ENCODE results near the gene SEC24C.

Gene SEC24C

DNA sequence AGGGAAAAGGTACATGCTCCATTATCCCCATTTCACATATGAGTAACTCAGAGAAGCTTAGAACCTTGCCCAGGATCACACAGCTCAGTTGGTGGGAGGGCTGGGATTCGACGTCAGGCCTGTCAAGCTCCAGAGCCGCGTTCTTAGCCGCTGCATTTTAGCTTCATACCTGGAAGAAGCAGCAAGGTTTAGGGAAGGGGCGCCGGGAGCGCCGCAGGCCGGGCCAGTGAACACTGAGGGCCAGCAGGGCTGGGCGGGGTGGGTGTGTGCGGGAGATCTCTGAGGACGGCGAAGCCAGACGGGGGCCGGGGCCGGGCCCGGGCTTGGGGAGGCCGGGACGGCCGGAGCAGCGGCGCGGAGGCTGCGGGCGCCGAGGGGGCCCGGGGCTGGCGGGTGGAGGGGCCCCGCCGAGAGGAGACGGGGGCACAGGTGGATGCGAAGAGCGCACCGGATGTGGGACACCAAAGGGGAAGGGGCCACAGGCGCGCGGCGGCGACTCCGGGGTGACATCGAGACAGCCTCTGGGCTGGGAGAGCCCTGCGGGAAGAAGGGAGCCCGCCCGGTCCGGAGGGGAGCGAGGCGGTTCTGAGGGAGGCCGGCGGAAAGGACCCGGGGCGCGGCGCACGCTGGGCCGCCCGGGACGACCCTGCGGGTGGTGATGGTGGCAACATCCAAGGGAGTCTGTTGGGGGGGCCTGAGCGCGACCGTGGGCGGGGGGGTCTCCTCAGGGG is 66.7 kb downstream of the SEC24C start:
- DNase-seq (ENCODE audit: low read depth in 1 of 2, low spot score in 1 of 2), result peak; percentile 34 to 50

DNA sequence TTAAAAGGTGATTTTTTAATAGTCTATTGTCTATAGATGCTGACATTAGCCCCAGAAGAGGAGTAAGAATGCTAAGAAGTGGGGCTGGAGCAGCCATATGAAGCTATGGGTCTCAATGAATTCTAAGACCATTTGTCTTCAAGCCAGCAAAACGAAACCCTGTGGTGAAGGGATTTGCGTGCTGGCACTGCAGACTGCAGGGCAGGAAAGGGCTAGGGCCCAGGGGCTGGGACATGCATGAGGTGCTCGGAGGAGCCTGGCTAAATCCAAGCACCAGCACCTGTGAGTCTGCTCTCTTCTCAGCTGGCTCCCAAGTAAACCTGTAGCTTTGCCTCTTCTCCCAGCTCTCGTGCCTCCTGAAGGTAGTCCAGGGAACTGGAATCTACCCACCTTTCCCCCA is 68.5 kb downstream of the SEC24C start:
- no peak for DNase-seq (ENCODE audit: low read depth in 1 of 2, low spot score in 1 of 2)

DNA sequence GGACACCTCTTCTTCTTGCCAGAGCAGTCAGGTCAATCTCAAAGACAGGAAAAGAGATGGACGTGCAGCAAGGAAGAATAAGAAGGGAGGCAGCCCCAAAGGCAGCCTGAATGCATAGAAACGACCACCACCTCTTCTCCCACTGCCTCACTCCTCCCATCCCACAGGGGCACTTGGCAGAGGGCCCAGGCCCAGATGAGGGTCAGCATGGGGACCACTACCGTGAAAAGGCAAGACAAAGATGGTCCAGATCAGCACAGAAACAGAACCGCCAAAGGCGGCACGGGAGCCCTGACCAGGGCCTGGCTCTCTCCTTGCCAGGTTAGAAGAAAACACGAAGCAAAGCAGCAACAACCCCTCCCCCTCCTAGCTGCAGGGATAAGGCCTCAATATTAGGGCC is 69.2 kb downstream of the SEC24C start:
- no peak for DNase-seq (ENCODE audit: low read depth in 1 of 2, low spot score in 1 of 2)

DNA sequence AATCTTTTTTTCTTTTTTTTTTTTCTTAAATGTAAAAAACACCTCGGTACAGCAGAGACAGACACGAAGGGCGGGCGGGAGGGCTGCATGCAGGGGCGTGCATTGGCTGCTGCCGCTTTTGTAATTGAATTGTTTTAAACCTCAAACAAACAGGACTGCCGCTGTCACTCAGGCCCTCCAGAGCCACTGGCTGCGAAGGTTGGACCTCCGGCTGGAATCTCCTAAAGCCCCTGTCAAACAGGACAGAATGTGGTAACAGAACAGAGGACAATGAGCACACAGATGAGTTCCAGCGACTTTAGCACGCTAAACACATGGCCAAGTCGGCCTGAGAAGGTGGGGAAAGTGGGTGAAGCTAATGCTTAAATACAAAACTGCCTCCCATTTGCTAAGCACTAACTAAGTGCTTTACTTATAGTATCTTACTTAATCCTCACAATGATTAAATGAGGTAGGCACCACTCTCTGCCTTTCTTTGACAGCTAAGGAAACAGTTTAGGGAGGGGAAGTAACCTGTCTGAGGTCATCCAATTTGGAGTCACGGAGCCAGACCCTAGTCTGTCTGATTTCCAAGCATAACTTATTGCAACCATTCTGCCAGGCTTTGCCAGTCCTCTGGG is 70.2 kb downstream of the SEC24C start:
- no peak for DNase-seq (ENCODE audit: low read depth in 1 of 2, low spot score in 1 of 2)

DNA sequence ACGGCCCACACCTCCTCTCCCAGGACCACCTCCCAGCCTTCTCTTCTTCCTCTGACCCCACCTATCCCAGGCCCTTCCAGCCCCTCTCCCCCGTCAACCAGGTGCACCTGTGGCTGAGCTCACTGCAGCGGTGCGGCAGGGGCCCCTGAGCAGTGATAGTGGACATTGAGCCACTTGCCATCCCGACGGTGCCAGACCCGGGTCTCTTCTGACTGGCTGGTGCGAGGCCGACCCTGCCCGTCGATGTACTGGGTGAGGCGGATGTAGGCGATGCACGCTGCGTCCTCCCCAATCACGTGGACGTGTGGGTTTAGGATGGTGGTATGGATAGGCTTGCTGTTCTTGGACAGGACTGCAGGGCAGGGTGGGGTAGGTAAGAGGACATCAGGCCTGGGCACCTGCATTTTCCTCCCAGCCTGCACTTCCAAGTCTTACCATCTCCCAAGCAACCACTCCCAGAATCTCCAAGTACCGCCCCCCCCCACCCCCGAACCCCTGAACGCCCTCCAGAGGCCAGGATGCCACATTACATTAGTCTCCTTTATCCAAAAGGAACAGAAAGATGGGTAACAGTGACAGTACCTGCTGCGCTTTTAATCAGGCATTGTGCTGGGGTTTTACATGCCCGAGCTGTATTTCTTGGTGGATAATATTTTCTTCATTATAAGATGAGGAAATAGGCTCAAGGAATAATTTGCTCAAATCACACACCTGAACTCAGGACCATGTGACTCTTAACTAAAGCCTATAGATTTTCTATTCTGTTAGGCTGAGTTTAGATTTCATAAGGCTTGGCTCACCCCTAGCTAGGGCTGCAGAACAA is 70.9 kb downstream of the SEC24C start:
- no peak for DNase-seq (ENCODE audit: low read depth in 1 of 2, low spot score in 1 of 2)

DNA sequence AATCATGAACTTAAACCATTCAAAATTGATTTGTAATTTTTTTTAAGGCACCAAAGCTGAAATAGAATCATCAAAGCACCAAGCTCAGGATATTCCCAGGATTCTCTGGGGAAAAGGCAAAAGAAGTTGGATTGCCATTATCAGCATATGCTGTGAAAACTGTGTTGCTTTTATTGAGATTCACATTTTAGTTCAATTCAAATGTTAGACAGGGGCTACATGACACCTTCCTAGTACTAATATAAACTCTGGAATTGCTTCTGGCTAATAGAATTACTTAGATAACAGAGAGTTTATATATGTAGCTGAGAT is 71.5 kb downstream of the SEC24C start:
- DNase-seq (ENCODE audit: low read depth in 1 of 2, low spot score in 1 of 2), result no peak

DNA sequence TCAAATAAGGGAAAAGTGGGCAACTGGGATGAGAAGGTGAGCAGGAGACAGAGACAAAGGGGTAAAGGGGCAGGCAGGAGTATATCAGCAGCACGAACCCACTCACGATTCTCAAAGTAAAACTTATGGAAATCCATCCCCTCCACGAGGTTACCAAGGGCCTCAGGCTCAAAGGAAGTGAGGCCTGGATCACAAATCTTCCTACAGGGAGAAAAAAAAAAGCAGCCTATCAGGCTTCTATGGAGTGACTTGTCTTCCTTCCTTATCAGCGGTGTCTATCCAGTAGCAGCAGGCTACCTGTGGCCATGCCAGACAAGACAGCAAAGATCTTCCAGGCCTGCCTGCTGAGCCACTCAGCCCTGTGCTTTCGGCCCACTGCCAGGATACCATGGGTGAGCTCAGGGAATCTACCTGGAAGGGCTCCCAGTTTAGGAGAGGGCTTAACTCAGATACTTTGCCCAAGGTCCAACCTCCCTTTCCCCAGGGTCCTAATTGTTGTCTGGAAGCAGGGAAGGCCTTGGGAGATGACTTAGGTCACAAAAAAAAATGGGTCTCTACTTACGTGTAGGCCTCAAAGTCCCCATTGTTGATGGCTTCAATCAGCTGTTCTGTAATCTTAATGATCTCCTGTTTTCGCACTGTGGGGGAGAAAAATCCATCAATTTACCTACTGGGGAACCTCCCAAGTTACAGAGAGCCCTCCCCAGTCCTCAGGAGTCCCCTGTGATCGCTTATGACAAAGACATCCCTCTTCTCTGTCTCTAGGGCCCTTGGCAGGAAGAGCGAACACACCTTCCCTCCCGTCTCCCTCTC is 73.0 kb downstream of the SEC24C start:
- DNase-seq (ENCODE audit: low read depth in 1 of 2, low spot score in 1 of 2), result no peak

DNA sequence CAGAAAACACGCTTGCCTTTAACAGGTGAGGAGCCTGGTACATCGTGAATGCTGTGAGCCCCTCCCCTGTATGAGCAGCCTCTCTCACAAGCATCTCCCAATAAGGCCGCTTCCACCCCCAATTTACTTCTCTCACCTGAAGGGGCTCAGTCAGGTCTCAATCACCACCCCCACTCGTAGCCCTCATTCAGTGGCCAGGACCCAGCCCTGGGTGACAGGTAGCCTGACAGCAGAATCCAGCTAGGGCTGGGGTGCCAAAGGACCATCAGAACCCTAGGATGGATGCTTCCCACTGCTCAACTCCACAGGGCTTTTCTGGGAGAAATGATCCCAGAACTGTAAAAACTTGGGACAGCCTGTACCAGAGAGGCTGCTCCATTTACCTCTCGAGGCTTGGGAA is 73.7 kb downstream of the SEC24C start:
- no peak for DNase-seq (ENCODE audit: low read depth in 1 of 2, low spot score in 1 of 2)

DNA sequence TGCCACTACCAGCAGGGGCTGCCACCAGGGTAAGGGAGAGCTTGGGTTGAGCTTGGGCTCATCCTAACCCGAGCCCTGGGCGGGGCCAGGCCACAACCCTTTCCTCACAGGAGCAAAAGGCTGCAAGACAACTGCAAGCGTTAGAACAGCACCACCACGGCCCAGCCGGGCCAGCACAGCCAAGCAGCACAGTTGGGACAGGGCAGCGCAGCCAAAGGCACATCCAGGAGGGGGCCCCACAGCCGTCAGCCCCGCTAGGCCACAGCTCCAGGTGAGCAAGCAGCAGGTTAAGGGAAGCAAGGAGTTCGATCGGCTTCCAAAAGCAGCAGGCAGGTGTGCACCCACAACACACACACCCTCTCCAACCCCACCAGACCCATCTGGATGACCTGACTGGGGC is 74.2 kb downstream of the SEC24C start:
- DNase-seq (ENCODE audit: low read depth in 1 of 2, low spot score in 1 of 2), result no peak

DNA sequence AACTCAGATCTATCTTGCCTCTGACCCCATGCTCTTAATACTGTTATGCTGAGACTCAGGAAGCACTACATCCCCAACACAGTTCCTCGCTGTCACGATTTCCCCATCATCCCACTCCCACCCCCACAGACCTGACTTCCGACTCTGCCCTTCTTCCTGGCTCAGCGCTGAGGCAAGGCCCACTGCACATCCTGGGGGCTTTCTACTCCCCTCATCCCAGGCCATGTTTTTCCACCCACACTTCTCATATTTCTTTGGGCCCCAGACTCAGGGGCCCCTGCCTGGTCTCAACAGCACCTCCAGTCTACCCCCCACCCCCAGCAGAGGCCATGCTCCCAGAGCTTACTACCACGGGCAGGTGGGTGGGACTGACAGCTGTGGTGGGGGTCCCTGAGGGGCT is 74.9 kb downstream of the SEC24C start:
- no peak for DNase-seq (ENCODE audit: low read depth in 1 of 2, low spot score in 1 of 2)

DNA sequence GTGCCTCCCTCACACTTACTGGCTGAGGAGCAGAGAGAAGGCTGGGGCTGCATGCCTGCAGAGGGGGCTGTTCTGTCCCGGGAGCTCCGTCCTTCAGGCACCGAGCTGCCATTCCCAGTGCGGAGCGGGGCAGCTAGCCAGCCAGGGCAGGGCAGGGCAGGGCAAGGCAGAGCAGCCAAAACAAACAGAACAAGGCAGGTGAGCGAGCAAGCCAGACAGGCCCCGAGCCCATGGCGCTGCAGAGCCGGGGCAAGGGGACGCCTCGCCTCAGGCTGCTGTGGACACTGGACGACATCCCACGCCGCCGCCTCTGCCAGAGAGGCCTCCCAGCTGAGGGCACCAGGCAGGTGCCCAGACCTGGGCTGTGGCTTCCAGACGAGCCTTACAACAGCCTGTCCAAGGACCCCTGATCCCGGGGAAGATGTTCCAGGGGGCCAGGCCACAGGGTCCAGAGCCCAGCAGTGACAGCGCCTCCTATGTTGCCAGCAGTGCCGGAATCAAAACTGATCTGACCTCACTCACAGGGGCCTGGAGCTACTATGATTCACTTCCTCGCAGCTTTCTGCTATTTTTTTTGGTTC is 75.4 kb downstream of the SEC24C start:
- no peak for DNase-seq (ENCODE audit: low read depth in 1 of 2, low spot score in 1 of 2)
